Natural killer cell (primary cell): ENCODE data around the gene HDGFL2. TPM values are rescaled to one million over a fixed set of nuclear protein-coding genes. Genes with fewer than 3 reads are reported as not detected.

ENCODE experiments used
- ATAC-seq, 3 donors: fragments of 150-1000 bp in 2 of 3; fragments of 200-7000 bp in 1 of 3; cut with Tn5 transposase; 1 replicate in 1 of 3; 2 replicates in 2 of 3; pipeline ENCODE4 v1.10.0; 2021; ENCODE audit warnings: mild to moderate bottlenecking in 2 of 3, moderate library complexity in 2 of 3
- DNase-seq, 2 donors: peaks; one replicate each; pipeline versions ENCODE4 v3.0.0 to v3.0.0-alpha.2; 2013 to 2021; ENCODE audit warnings: mixed read lengths in 1 of 2
- H3K27ac ChIP-seq: one replicate; pipeline ENCODE4 v1.5.1; 2013; ENCODE audit warnings: mild to moderate bottlenecking, low read length
- H3K27me3 ChIP-seq: one replicate; pipeline ENCODE4 v1.6.1; 2013; ENCODE audit warnings: low read length; ENCODE audit not compliant: control insufficient read depth, insufficient read depth
- H3K36me3 ChIP-seq: one replicate; pipeline ENCODE4 v1.6.1; 2013; ENCODE audit warnings: low read length; ENCODE audit not compliant: control insufficient read depth, insufficient read depth
- H3K4me1 ChIP-seq: one replicate; pipeline ENCODE4 v1.6.1; 2013; ENCODE audit warnings: low read length; ENCODE audit not compliant: control insufficient read depth, insufficient read depth
- H3K4me3 ChIP-seq: one replicate; pipeline ENCODE4 v1.5.1; 2013; ENCODE audit warnings: low read length
- H3K9me3 ChIP-seq: one replicate; pipeline ENCODE4 v1.6.1; 2013; ENCODE audit warnings: low read length; ENCODE audit not compliant: control insufficient read depth, insufficient read depth
- H3K27ac Mint-ChIP-seq, 2 donors: one replicate each; pipeline ENCODE4 v1.8.0; 2022; ENCODE audit warnings: mild to moderate bottlenecking in 2 of 2, mixed read lengths in 2 of 2, moderate library complexity in 1 of 2
- H3K27me3 Mint-ChIP-seq, 2 donors: one replicate each; pipeline ENCODE4 v1.8.0; 2022; ENCODE audit warnings: low read depth in 2 of 2, mixed read lengths in 2 of 2
- H3K36me3 Mint-ChIP-seq: one replicate; pipeline ENCODE4 v1.8.0; 2022; ENCODE audit warnings: mixed read lengths
- H3K4me1 Mint-ChIP-seq, 2 donors: one replicate each; pipeline ENCODE4 v1.8.0; 2022; ENCODE audit warnings: mixed read lengths in 2 of 2
- H3K4me3 Mint-ChIP-seq: one replicate; pipeline ENCODE4 v1.8.0; 2022; ENCODE audit warnings: mild to moderate bottlenecking, moderate library complexity, mixed read lengths
- H3K9me3 Mint-ChIP-seq, 2 donors: one replicate each; pipeline ENCODE4 v1.8.0; 2022; ENCODE audit warnings: mixed read lengths in 2 of 2
- WGBS: methylation state at CpG from one replicate; pipeline ENCODE4 v1.1.7; 2013; ENCODE audit warnings: missing lambda C conversion rate; ENCODE audit not compliant: insufficient coverage; 5-methylcytosine and 5-hydroxymethylcytosine counted together
- intact Hi-C: fragments of 100-400 bp; cut with micrococcal nuclease; formaldehyde crosslinking; loops from one replicate; pipeline ENCODE4 v1.14.2; 2022
- total RNA-seq, 4 donors: library from RNA; stranded (reverse); fragments of 120-200 nt in 1 of 4; gene quantifications; one replicate each; pipeline versions ENCODE4 v1.2.3 to v1.2.4, GENCODE V29; 2013 to 2022
- TF ChIP-seq, protein P1 (sequence below): fragments of 200-600 bp; IDR thresholded peaks from one replicate; pipeline ENCODE4 v1.8.0; 2022; ENCODE audit warnings: antibody characterized with exemption

HDGFL2 gene
- total RNA-seq, 3 donors from 2014 or later (not counting 1 experiment from before 2014, with no cell fraction given): 28.7 to 43.6 (median 29.8) TPM

DNA sequence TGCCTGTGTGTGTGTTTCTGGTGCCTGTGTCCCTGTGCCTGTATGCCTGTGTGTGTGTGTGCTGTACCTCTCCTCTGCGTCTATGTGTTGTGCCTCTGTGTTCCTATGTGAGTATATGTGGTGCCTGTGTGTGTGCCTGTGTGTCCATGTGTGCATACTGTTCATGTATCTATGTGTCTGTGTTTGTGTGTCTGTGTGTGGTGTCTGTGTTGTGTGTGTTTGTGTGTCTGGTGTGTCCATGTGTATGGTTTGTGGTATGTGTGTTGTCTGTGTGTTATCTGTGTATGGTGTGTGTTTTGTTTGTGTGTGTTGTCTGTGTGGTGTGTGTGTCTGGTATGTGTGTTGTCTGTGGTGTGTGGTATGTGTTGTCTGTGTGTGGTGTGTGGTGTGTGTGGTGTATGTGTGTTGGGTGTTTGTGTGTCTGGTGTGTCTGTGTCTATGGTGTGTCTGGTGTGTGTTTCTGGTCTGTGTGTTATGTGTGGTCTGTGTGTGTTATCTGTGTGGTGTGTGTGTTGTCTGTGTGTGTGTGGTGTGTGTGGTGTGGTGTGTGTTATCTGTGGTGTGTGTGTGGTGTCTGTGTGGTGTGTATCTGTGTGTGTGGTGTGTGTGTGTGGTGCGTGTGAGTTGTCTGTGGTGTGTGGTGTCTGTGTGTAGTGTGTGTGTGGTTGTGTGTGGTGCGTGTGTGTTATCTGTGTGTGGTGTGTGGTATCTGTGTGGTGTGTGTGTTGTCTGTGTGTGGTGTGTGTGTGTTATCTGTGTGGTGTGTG lies 20.4 kb downstream of the HDGFL2 start:
- ATAC-seq: no peak
- H3K4me1 ChIP-seq: no peaks in the 10 kb centered on the region
- peaks cover 48% of the 10 kb centered on the region for H3K36me3 ChIP-seq
- H3K4me1 Mint-ChIP-seq: no peaks in the 10 kb centered on the region
- no peak overlapping the region for H3K27ac Mint-ChIP-seq
- H3K36me3 Mint-ChIP-seq: no peaks in the 10 kb centered on the region
- DNase-seq: no peak
- no peak overlapping the region for H3K27ac ChIP-seq
- TF ChIP-seq, protein P1, sequence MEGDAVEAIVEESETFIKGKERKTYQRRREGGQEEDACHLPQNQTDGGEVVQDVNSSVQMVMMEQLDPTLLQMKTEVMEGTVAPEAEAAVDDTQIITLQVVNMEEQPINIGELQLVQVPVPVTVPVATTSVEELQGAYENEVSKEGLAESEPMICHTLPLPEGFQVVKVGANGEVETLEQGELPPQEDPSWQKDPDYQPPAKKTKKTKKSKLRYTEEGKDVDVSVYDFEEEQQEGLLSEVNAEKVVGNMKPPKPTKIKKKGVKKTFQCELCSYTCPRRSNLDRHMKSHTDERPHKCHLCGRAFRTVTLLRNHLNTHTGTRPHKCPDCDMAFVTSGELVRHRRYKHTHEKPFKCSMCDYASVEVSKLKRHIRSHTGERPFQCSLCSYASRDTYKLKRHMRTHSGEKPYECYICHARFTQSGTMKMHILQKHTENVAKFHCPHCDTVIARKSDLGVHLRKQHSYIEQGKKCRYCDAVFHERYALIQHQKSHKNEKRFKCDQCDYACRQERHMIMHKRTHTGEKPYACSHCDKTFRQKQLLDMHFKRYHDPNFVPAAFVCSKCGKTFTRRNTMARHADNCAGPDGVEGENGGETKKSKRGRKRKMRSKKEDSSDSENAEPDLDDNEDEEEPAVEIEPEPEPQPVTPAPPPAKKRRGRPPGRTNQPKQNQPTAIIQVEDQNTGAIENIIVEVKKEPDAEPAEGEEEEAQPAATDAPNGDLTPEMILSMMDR: no peak
- H3K9me3 Mint-ChIP-seq: no peaks in the 10 kb centered on the region
- intact Hi-C loops: no loop called here
- WGBS: 90% methylated on average over 3 of the region's 3 CpGs
- no peaks in the 10 kb centered on the region for H3K27me3 Mint-ChIP-seq
- H3K4me3 Mint-ChIP-seq: no peak overlapping the region
- H3K4me3 ChIP-seq: no peak overlapping the region
- H3K27me3 ChIP-seq: no peaks in the 10 kb centered on the region
- no peaks in the 10 kb centered on the region for H3K9me3 ChIP-seq

- TF ChIP-seq, protein P1: no peak
- no peak for DNase-seq
- H3K27ac ChIP-seq: no peak overlapping the region
- H3K4me3 Mint-ChIP-seq: no peak overlapping the region
- H3K36me3 Mint-ChIP-seq: no peaks in the 10 kb centered on the region
- H3K4me1 ChIP-seq: no peaks in the 10 kb centered on the region
- 92% methylated on average over 41 of the region's 41 CpGs for WGBS
- H3K36me3 ChIP-seq: peaks cover 55% of the 10 kb centered on the region
- no peaks in the 10 kb centered on the region for H3K9me3 Mint-ChIP-seq
- no peaks in the 10 kb centered on the region for H3K4me1 Mint-ChIP-seq
- H3K27ac Mint-ChIP-seq: no peak overlapping the region
- H3K27me3 Mint-ChIP-seq: no peaks in the 10 kb centered on the region
- no peak for ATAC-seq
- no peak overlapping the region for H3K4me3 ChIP-seq
- no peaks in the 10 kb centered on the region for H3K9me3 ChIP-seq
- intact Hi-C loops: no loop called here
- H3K27me3 ChIP-seq: no peaks in the 10 kb centered on the region
Observed at GRCh38 chr19:4493104-4493928, 21.2 kb downstream of the HDGFL2 start.

DNA sequence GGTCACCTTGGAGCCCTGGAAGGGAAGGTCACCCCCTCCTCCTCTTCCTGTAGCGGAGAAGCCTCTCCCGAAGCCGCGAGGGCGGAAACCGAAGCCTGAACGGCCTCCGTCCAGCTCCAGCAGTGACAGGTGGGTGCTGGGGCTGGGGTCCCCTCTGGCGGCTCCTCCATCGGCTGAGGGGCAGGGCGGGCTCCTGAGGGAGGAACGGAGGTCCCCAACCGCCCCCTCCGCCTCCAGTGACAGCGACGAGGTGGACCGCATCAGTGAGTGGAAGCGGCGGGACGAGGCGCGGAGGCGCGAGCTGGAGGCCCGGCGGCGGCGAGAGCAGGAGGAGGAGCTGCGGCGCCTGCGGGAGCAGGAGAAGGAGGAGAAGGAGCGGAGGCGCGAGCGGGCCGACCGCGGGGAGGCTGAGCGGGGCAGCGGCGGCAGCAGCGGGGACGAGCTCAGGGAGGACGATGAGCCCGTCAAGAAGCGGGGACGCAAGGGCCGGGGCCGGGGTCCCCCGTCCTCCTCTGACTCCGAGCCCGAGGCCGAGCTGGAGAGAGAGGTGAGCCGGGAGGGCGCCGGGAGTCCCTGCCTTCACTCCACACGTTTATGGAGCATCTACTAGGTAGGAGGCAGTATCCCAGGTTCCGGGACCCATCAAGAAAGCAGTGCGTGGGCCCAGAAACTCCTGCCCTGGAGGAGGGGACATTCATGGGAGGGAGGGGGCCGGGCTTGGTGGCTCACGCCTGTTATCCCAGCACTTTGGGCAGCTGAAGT lies 22.0 kb downstream of the HDGFL2 start:
- intact Hi-C loops: no loop called here
- ATAC-seq (no peak), DNase-seq (no peak)
- H3K4me3 Mint-ChIP-seq: no peak overlapping the region
- TF ChIP-seq, protein P1: no peak
- no peaks in the 10 kb centered on the region for H3K9me3 Mint-ChIP-seq
- H3K36me3 Mint-ChIP-seq: no peaks in the 10 kb centered on the region
- Histone ChIP-seq H3K27ac (no peak overlapping the region), H3K4me3 (no peak overlapping the region), H3K36me3 (peaks cover 56% of the 10 kb centered on the region), H3K9me3 (no peaks in the 10 kb centered on the region), H3K27me3 (no peaks in the 10 kb centered on the region), H3K4me1 (no peaks in the 10 kb centered on the region)
- H3K27me3 Mint-ChIP-seq: no peaks in the 10 kb centered on the region
- no peak overlapping the region for H3K27ac Mint-ChIP-seq
- WGBS: 97% methylated on average over 61 of the region's 61 CpGs
- no peaks in the 10 kb centered on the region for H3K4me1 Mint-ChIP-seq
